Endothelial cell of umbilical vein (primary cell): ENCODE results near the gene CXCL6. TPM values are rescaled to one million over a fixed set of nuclear protein-coding genes. Genes with fewer than 3 reads are reported as not detected.

ENCODE experiments used
- BruUV-seq: library from RNA; stranded (reverse); fragments of 400-500 nt; replicated peaks from 2 replicates; lab custom pipeline; 2021; lab: Mats Ljungman, UMichigan
- CTCF ChIA-PET: fragments of 300-600, 350-600 bp; sonication (Branson Sonifier 250); formaldehyde crosslinking; loops from one replicate; lab custom pipeline; 2021; ENCODE audit warnings: antibody characterized with exemption, inconsistent platforms; lab: Charles Lee
- POLR2A ChIA-PET: fragments of 300-600, 350-600 bp; sonication (Branson Sonifier 250); formaldehyde crosslinking; loops from one replicate; lab custom pipeline; 2021; ENCODE audit warnings: antibody characterized with exemption, inconsistent platforms; lab: Charles Lee
- DNase-seq: peaks from one replicate; pipeline ENCODE4 v3.0.0-alpha.2; 2011; ENCODE audit warnings: low read depth, low spot score
- FAIRE-seq: peaks from 2 replicates; lab custom pipeline; 2011; peaks lifted over from hg19 to GRCh38; lab: Jason Lieb, UNC
- H2AFZ ChIP-seq: 2 replicates; pipeline ENCODE4 v1.6.0; 2012; ENCODE audit warnings: low read depth, low read length, control low read depth, inconsistent platforms
- H3K27ac ChIP-seq: 2 replicates; pipeline ENCODE4 v1.5.1; 2011; ENCODE audit warnings: low read depth, mild to moderate bottlenecking, control low read depth, low read length, moderate library complexity; ENCODE audit not compliant: insufficient read depth
- H3K27me3 ChIP-seq, 2 experiments: 2 replicates each; pipeline versions ENCODE4 v1.6.0 to v1.6.1; 2011; ENCODE audit warnings: low read length in 2 of 2, mixed read lengths in 1 of 2; ENCODE audit not compliant: control insufficient read depth in 2 of 2, insufficient read depth in 2 of 2
- H3K36me3 ChIP-seq, 2 experiments: 2 replicates in 1 of 2; 3 replicates in 1 of 2; pipeline ENCODE4 v1.5.1; 2011; ENCODE audit warnings: low read length in 2 of 2, mild to moderate bottlenecking in 1 of 2, moderate library complexity in 1 of 2; ENCODE audit not compliant: control insufficient read depth in 2 of 2, insufficient read depth in 2 of 2; ENCODE audit errors: extremely low read depth in 1 of 2
- H3K4me1 ChIP-seq: 3 replicates; pipeline ENCODE4 v1.5.1; 2011; ENCODE audit warnings: mild to moderate bottlenecking, low read length; ENCODE audit not compliant: control insufficient read depth, insufficient read depth; ENCODE audit errors: extremely low read depth
- H3K4me2 ChIP-seq: 2 replicates; pipeline ENCODE4 v1.6.1; 2011; ENCODE audit warnings: low read length, control low read depth, mixed read lengths; ENCODE audit not compliant: insufficient read depth
- H3K4me3 ChIP-seq, 3 experiments: fragments of 200-600 bp in 1 of 3; sonication (generic), shearing (Covaris generic) in 1 of 3; replicated peaks in 1 of 3; 2 replicates each; pipeline ENCODE4 v1.5.1; 2011 to 2016; ENCODE audit warnings: control low read depth in 3 of 3, low read length in 3 of 3, mild to moderate bottlenecking in 2 of 3, inconsistent platforms in 1 of 3, low read depth in 1 of 3, moderate library complexity in 1 of 3; ENCODE audit not compliant: insufficient read depth in 1 of 3
- H3K79me2 ChIP-seq: 2 replicates; pipeline ENCODE4 v1.6.0; 2012; ENCODE audit warnings: low read length, inconsistent platforms; ENCODE audit not compliant: control insufficient read depth, insufficient read depth
- H3K9ac ChIP-seq: replicated peaks from 2 replicates; pipeline ENCODE3; 2011; ENCODE audit warnings: low read length, control low read depth; ENCODE audit not compliant: insufficient read depth; ENCODE audit errors: extremely low read depth
- H3K9me1 ChIP-seq: replicated peaks from 3 replicates; pipeline ENCODE4 v1.6.0; 2011; ENCODE audit warnings: mild to moderate bottlenecking, low read length; ENCODE audit not compliant: control insufficient read depth, insufficient read depth; ENCODE audit errors: extremely low read depth
- H3K9me3 ChIP-seq: replicated peaks from 2 replicates; pipeline ENCODE4 v1.5.1; 2012; ENCODE audit warnings: low read length, inconsistent platforms; ENCODE audit not compliant: control insufficient read depth, insufficient read depth
- H4K20me1 ChIP-seq: replicated peaks from 2 replicates; pipeline ENCODE3; 2011; ENCODE audit warnings: mild to moderate bottlenecking, low read length; ENCODE audit not compliant: control insufficient read depth, insufficient read depth; ENCODE audit errors: extremely low read depth
- EZH2 ChIP-seq: IDR thresholded peaks from 2 replicates; pipeline ENCODE4 v1.6.1; 2012; ENCODE audit warnings: borderline replicate concordance, low read depth, mild to moderate bottlenecking, moderate library complexity, low read length, inconsistent platforms; ENCODE audit not compliant: severe bottlenecking
- FOS ChIP-seq: IDR thresholded peaks from 2 replicates; pipeline ENCODE4 v1.6.1; 2011; ENCODE audit warnings: mild to moderate bottlenecking, low read length, moderate library complexity, borderline replicate concordance; ENCODE audit not compliant: insufficient read depth
- GATA2 ChIP-seq: IDR thresholded peaks from 2 replicates; pipeline ENCODE4 v1.7.0; 2011; ENCODE audit warnings: low read depth, mild to moderate bottlenecking, moderate library complexity, mixed read lengths, low read length; ENCODE audit not compliant: insufficient read length, insufficient read depth
- JUN ChIP-seq: IDR thresholded peaks from 2 replicates; pipeline ENCODE4 v1.6.1; 2011; ENCODE audit warnings: borderline replicate concordance, low read depth; ENCODE audit not compliant: insufficient read length, insufficient read depth
- MYC ChIP-seq: IDR thresholded peaks from one replicate; pipeline ENCODE4 v1.6.1; 2011; ENCODE audit warnings: mild to moderate bottlenecking, low read depth, low read length
- POLR2AphosphoS5 ChIP-seq: IDR thresholded peaks from 2 replicates; pipeline ENCODE4 v1.6.1; 2012; ENCODE audit warnings: low read depth, mild to moderate bottlenecking, control low read depth, low read length, moderate library complexity; ENCODE audit not compliant: insufficient read depth
- dilution Hi-C: fragments of 300-500 bp; cut with MboI; formaldehyde crosslinking; loops from one replicate; pipeline ENCODE4 v1.15.0; 2019; ENCODE audit warnings: low sequenced_read_pairs; ENCODE audit not compliant: extremely low pct_ligation_motif_present
- intact Hi-C: fragments of 100-400 bp; cut with micrococcal nuclease; formaldehyde crosslinking; loops from one replicate; pipeline ENCODE4 v1.10.0; 2022
- polyA plus RNA-seq, 4 experiments: library from polyadenylated mRNA; depleted of rRNA in 3 of 4; stranded (reverse) in 3 of 4; unstranded in 1 of 4; fragments of >200 nt; gene quantifications; 2 replicates each; pipeline versions ENCODE4 v1.2.1 to v1.2.3, GENCODE V29; 2011 to 2012; ENCODE audit warnings: missing spikeins in 1 of 4
- total RNA-seq: library from RNA; stranded (reverse); gene quantifications from 2 replicates; pipeline ENCODE4 v1.2.3, GENCODE V29; 2021
- TF ChIP-seq, protein P1 (sequence below), 2 donors: IDR thresholded peaks; 1 replicate in 1 of 2; 2 replicates in 1 of 2; pipeline ENCODE4 v1.5.1; 2011; ENCODE audit warnings: low read length in 2 of 2, mild to moderate bottlenecking in 2 of 2, moderate library complexity in 2 of 2, control low read depth in 1 of 2, inconsistent platforms in 1 of 2, low read depth in 1 of 2; ENCODE audit not compliant: insufficient read depth in 1 of 2; ENCODE audit errors: extremely low read depth in 1 of 2

The CXCL6 gene
- total and polyA plus RNA-seq, 2 donors (not counting 3 experiments of a cell fraction or from before 2014, with no cell fraction given), result 0.81 to 1.2 TPM

DNA sequence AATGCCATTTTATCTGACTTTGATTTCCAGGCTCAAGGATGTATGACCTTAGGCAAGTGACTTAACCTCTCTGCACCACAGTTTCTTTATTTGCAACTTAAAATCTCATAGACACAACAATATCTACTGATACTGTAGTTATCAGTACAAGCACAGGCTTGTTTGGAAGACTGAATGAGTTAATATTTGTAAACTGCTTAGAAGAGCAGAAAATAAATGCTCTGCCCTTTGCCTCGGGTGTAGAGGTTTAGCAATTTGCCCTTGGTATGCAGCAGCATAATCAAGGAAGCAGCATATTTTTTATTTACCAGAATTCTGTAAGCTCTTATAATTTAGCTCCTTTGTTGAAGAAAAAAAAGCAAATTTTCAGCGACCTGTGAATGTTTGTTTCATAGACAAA is 29.8 kb downstream of the CXCL6 start:
- no peak overlapping the region for H2AFZ ChIP-seq

More for the DNA sequence above, 29.8 kb downstream of the CXCL6 start:
- POLR2A ChIA-PET, result no interaction called here
- Histone ChIP-seq H3K9ac (no peak overlapping the region), H4K20me1 (no peaks in the 10 kb centered on the region), H3K4me1 (peaks cover 21% of the 10 kb centered on the region), H3K9me3 (no peaks in the 10 kb centered on the region), H3K9me1 (no peaks in the 10 kb centered on the region), H3K36me3 (no peaks in the 10 kb centered on the region), H3K27me3 (no peaks in the 10 kb centered on the region), H3K4me3 (no peak overlapping the region), H3K4me2 (no peak overlapping the region), H3K79me2 (peaks cover 5% of the 10 kb centered on the region), H3K27ac (no peak overlapping the region)
- BruUV-seq, result no TSS peak
- TF ChIP-seq FOS (no peak), JUN (no peak), GATA2 (no peak), EZH2 (no peak), POLR2AphosphoS5 (no peak), MYC (no peak)
- TF ChIP-seq, protein P1, sequence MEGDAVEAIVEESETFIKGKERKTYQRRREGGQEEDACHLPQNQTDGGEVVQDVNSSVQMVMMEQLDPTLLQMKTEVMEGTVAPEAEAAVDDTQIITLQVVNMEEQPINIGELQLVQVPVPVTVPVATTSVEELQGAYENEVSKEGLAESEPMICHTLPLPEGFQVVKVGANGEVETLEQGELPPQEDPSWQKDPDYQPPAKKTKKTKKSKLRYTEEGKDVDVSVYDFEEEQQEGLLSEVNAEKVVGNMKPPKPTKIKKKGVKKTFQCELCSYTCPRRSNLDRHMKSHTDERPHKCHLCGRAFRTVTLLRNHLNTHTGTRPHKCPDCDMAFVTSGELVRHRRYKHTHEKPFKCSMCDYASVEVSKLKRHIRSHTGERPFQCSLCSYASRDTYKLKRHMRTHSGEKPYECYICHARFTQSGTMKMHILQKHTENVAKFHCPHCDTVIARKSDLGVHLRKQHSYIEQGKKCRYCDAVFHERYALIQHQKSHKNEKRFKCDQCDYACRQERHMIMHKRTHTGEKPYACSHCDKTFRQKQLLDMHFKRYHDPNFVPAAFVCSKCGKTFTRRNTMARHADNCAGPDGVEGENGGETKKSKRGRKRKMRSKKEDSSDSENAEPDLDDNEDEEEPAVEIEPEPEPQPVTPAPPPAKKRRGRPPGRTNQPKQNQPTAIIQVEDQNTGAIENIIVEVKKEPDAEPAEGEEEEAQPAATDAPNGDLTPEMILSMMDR (IDR thresholded peaks at IDR 0.05; ENCODE audit: extremely low read depth in 1 of 2, insufficient read depth in 1 of 2, low read depth in 1 of 2, low read length in 2 of 2), result no peak
- CTCF ChIA-PET, result interaction anchor here (0.9 kb wide), 2 partner anchors 13 to 268 kb away, joined by 3 read pairs; no protein-coding TSS in a partner anchor
- FAIRE-seq (no peak), DNase-seq (no peak)
- intact Hi-C loops, result loop anchor here (10.0 kb wide), 1 partner anchor 229 kb away; the partner anchor contains the start of gene CXCL2
- dilution Hi-C loops, result no loop called here
